Osteoblast (primary cell): ENCODE data around the gene MDFI. TPM values are rescaled to one million over a fixed set of nuclear protein-coding genes. Genes with fewer than 3 reads are reported as not detected.

Source experiments
- DNase-seq: peaks from one replicate; pipeline ENCODE4 v3.0.0; 2011; ENCODE audit warnings: low spot score, mixed read lengths; ENCODE audit not compliant: insufficient read length; ENCODE audit errors: missing footprints
- H2AFZ ChIP-seq: 2 replicates; pipeline ENCODE4 v1.6.0; 2011; ENCODE audit warnings: mild to moderate bottlenecking, low read length
- H3K27ac ChIP-seq: 2 replicates; pipeline ENCODE4 v1.5.1; 2011; ENCODE audit warnings: mild to moderate bottlenecking, low read depth, low read length, moderate library complexity
- H3K27me3 ChIP-seq: 2 replicates; pipeline ENCODE4 v1.6.0; 2012; ENCODE audit warnings: mild to moderate bottlenecking, control low read depth, inconsistent platforms, low read length, moderate library complexity; ENCODE audit not compliant: insufficient read depth
- H3K36me3 ChIP-seq: 2 replicates; pipeline ENCODE4 v1.5.1; 2011; ENCODE audit warnings: mild to moderate bottlenecking, low read length, control low read depth, moderate library complexity; ENCODE audit not compliant: insufficient read depth
- H3K4me1 ChIP-seq: 2 replicates; pipeline ENCODE4 v1.5.1; 2011; ENCODE audit warnings: mild to moderate bottlenecking, low read length, control low read depth, moderate library complexity; ENCODE audit not compliant: insufficient read depth
- H3K4me2 ChIP-seq: 2 replicates; pipeline ENCODE4 v1.6.0; 2011; ENCODE audit warnings: mild to moderate bottlenecking, low read length; ENCODE audit not compliant: insufficient read depth
- H3K4me3 ChIP-seq: fragments of 200-600 bp; sonication (generic); 3 replicates; pipeline ENCODE4 v1.5.1; 2012; ENCODE audit warnings: mild to moderate bottlenecking, low read length, inconsistent platforms; ENCODE audit not compliant: insufficient read depth
- H3K79me2 ChIP-seq: 2 replicates; pipeline ENCODE4 v1.6.0; 2012; ENCODE audit warnings: mild to moderate bottlenecking, low read length, control low read depth, inconsistent platforms; ENCODE audit not compliant: insufficient read depth
- H3K9me3 ChIP-seq: 2 replicates; pipeline ENCODE4 v1.5.1; 2011; ENCODE audit warnings: low read depth, low read length, control low read depth
- H4K20me1 ChIP-seq: 2 replicates; pipeline ENCODE4 v1.6.0; 2012; ENCODE audit warnings: mild to moderate bottlenecking, low read length, control low read depth; ENCODE audit not compliant: insufficient read depth
- total RNA-seq: library from RNA; depleted of rRNA; stranded (reverse); fragments of >200 nt; gene quantifications from 2 replicates; pipeline ENCODE4 v1.2.3, GENCODE V29; 2012
- TF ChIP-seq, protein P1 (sequence below): IDR thresholded peaks from 2 replicates; pipeline ENCODE4 v1.5.1; 2011; ENCODE audit warnings: mild to moderate bottlenecking, low read depth, low read length, moderate library complexity; ENCODE audit errors: extremely low read depth

Gene MDFI
- total RNA-seq, 1 donor: 0.72 TPM

- H3K27ac ChIP-seq: no peak overlapping the region
- TF ChIP-seq, protein P1, sequence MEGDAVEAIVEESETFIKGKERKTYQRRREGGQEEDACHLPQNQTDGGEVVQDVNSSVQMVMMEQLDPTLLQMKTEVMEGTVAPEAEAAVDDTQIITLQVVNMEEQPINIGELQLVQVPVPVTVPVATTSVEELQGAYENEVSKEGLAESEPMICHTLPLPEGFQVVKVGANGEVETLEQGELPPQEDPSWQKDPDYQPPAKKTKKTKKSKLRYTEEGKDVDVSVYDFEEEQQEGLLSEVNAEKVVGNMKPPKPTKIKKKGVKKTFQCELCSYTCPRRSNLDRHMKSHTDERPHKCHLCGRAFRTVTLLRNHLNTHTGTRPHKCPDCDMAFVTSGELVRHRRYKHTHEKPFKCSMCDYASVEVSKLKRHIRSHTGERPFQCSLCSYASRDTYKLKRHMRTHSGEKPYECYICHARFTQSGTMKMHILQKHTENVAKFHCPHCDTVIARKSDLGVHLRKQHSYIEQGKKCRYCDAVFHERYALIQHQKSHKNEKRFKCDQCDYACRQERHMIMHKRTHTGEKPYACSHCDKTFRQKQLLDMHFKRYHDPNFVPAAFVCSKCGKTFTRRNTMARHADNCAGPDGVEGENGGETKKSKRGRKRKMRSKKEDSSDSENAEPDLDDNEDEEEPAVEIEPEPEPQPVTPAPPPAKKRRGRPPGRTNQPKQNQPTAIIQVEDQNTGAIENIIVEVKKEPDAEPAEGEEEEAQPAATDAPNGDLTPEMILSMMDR: no peak
- H4K20me1 ChIP-seq: no peaks in the 10 kb centered on the region
These were observed 26.0 kb downstream of the MDFI start for GRCh38 chr6:41664271-41664670.

GRCh38 chr6:41667195-41667594 lies 28.9 kb downstream of the MDFI start:
- Histone ChIP-seq H3K27me3 (peaks cover 15% of the 10 kb centered on the region), H3K4me1 (no peaks in the 10 kb centered on the region), H3K9me3 (no peaks in the 10 kb centered on the region), H3K27ac (no peak overlapping the region), H3K4me3 (no peak overlapping the region), H3K36me3 (no peaks in the 10 kb centered on the region), H4K20me1 (no peaks in the 10 kb centered on the region), H2AFZ (no peak overlapping the region), H3K79me2 (no peaks in the 10 kb centered on the region), H3K4me2 (no peak overlapping the region)
- DNase-seq: no peak
- TF ChIP-seq, protein P1: no peak

More at GRCh38 chr6:41664271-41664670, 26.0 kb downstream of the MDFI start:
- no peak overlapping the region for H2AFZ ChIP-seq
- H3K4me3 ChIP-seq: no peak overlapping the region
- H3K36me3 ChIP-seq: no peaks in the 10 kb centered on the region
- DNase-seq: no peak
- no peaks in the 10 kb centered on the region for H3K79me2 ChIP-seq
- H3K4me1 ChIP-seq: no peaks in the 10 kb centered on the region
- H3K9me3 ChIP-seq: no peaks in the 10 kb centered on the region
- no peak overlapping the region for H3K4me2 ChIP-seq
- peaks cover 20% of the 10 kb centered on the region for H3K27me3 ChIP-seq

GRCh38 chr6:41668968-41669367 lies 30.7 kb downstream of the MDFI start:
- Histone ChIP-seq H3K4me1 (no peaks in the 10 kb centered on the region), H3K4me3 (no peak overlapping the region), H3K36me3 (no peaks in the 10 kb centered on the region), H3K27ac (no peak overlapping the region), H3K27me3 (peaks cover 12% of the 10 kb centered on the region), H4K20me1 (no peaks in the 10 kb centered on the region), H2AFZ (no peak overlapping the region), H3K79me2 (no peaks in the 10 kb centered on the region), H3K4me2 (no peak overlapping the region), H3K9me3 (no peaks in the 10 kb centered on the region)
- TF ChIP-seq, protein P1: no peak
- no peak for DNase-seq

DNA sequence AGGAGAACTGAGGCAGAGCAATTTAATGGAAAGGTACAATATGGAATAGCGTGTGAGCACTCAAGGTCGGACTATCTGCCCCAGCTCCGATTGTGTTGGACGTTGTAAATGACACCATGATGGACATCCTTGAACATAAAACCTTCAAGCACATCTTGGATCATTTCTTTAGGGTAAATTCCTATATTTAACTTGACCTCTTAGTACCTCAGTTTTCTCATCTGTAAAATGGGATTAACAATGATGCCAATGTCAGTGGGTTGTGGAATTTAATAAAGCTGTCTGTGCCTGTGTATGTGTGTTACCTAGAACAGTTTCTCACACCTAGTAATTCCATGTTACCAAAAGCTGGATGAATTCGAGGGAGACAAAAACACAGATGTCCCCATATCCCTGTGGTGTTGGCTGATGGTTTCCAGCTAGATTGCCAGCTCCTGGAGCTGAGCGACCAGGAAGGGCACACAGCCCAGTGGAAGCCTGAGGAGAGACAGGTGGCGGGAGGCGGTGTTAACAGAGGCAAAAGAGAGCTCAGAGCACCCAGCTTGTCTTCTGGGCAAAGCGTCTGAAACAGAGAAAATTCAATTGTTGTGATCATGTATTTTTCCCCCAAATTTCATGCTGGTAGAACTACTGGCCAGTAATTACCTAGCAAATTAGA lies 32.6 kb downstream of the MDFI start:
- Histone ChIP-seq H3K27me3 (peaks cover 12% of the 10 kb centered on the region), H3K4me1 (no peaks in the 10 kb centered on the region), H2AFZ (no peak overlapping the region), H3K4me3 (no peak overlapping the region), H4K20me1 (no peaks in the 10 kb centered on the region), H3K4me2 (no peak overlapping the region), H3K9me3 (no peaks in the 10 kb centered on the region), H3K27ac (no peak overlapping the region), H3K79me2 (no peaks in the 10 kb centered on the region), H3K36me3 (no peaks in the 10 kb centered on the region)
- TF ChIP-seq, protein P1: no peak
- DNase-seq: no peak
